WTC11 (cell line): ENCODE measurements around the gene ARL5A. TPM values are rescaled to one million over a fixed set of nuclear protein-coding genes. Genes with fewer than 3 reads are reported as not detected.

Experiments used
- ATAC-seq: fragments of 200-7000 bp; cut with Tn5 transposase; 2 replicates; pipeline ENCODE4 v1.10.0; 2021; ENCODE audit warnings: mild to moderate bottlenecking, moderate library complexity
- CTCF ChIA-PET: fragments of 300-600 bp; sonication (Branson Sonifier 250); formaldehyde crosslinking; loops from one replicate; lab custom pipeline; 2021; ENCODE audit warnings: antibody characterized with exemption; lab: Charles Lee
- POLR2A ChIA-PET: fragments of 350-600 bp; sonication (Branson Sonifier 250); formaldehyde crosslinking; loops from one replicate; lab custom pipeline; 2021; ENCODE audit warnings: antibody characterized with exemption; lab: Charles Lee
- DNase-seq: peaks from one replicate; pipeline ENCODE4 v3.0.0; 2021; ENCODE audit warnings: low spot score
- H3K27ac Mint-ChIP-seq: 2 replicates; pipeline ENCODE4 v1.8.0; 2021; ENCODE audit warnings: mixed read lengths
- H3K27me3 Mint-ChIP-seq: 2 replicates; pipeline ENCODE4 v1.8.0; 2021; ENCODE audit warnings: low read depth, mild to moderate bottlenecking, moderate library complexity, mixed read lengths
- H3K36me3 Mint-ChIP-seq: 2 replicates; pipeline ENCODE4 v1.8.0; 2021; ENCODE audit warnings: mixed read lengths
- H3K4me1 Mint-ChIP-seq: 2 replicates; pipeline ENCODE4 v1.8.0; 2022; ENCODE audit warnings: mixed read lengths
- H3K4me3 Mint-ChIP-seq: 2 replicates; pipeline ENCODE4 v1.8.0; 2021; ENCODE audit warnings: mild to moderate bottlenecking, moderate library complexity, mixed read lengths
- H3K9me3 Mint-ChIP-seq: 2 replicates; pipeline ENCODE4 v1.8.0; 2021; ENCODE audit warnings: mixed read lengths
- ATF1 ChIP-seq: sonication (generic); formaldehyde crosslinking; IDR thresholded peaks from 2 replicates; pipeline ENCODE4 v1.8.1; 2023; ENCODE audit warnings: mild to moderate bottlenecking, moderate library complexity, missing genetic modification reagents
- CREB1 ChIP-seq: sonication (generic); formaldehyde crosslinking; IDR thresholded peaks from 2 replicates; pipeline ENCODE4 v1.8.0; 2023; ENCODE audit warnings: mild to moderate bottlenecking, missing genetic modification reagents
- CREM ChIP-seq: sonication (generic); formaldehyde crosslinking; IDR thresholded peaks from 2 replicates; pipeline ENCODE4 v1.8.1; 2022; ENCODE audit warnings: mild to moderate bottlenecking, missing genetic modification reagents, moderate library complexity
- FOXJ3 ChIP-seq: sonication (generic); formaldehyde crosslinking; IDR thresholded peaks from 2 replicates; pipeline ENCODE4 v1.9.0; 2021; ENCODE audit warnings: missing genetic modification reagents, mild to moderate bottlenecking, borderline replicate concordance
- FOXK1 ChIP-seq: sonication (generic); formaldehyde crosslinking; IDR thresholded peaks from 2 replicates; pipeline ENCODE4 v1.8.0; 2022; ENCODE audit warnings: mild to moderate bottlenecking, moderate library complexity, missing genetic modification reagents
- GABPB1 ChIP-seq: sonication (generic); formaldehyde crosslinking; IDR thresholded peaks from 2 replicates; pipeline ENCODE4 v1.8.1; 2023; ENCODE audit warnings: mild to moderate bottlenecking, missing genetic modification reagents
- NFATC4 ChIP-seq: fragments of 250-450 bp; sonication (Bioruptor Pico); IDR thresholded peaks from 2 replicates; pipeline ENCODE4 v1.9.0; 2021; ENCODE audit warnings: mild to moderate bottlenecking
- NR1H2 ChIP-seq: sonication (generic); formaldehyde crosslinking; IDR thresholded peaks from 2 replicates; pipeline ENCODE4 v1.9.0; 2021; ENCODE audit warnings: mild to moderate bottlenecking, moderate library complexity, missing genetic modification reagents
- NR3C1 ChIP-seq: sonication (generic); formaldehyde crosslinking; conservative IDR thresholded peaks from 2 replicates; pipeline ENCODE4 v1.8.1; 2023; ENCODE audit warnings: low read depth, mild to moderate bottlenecking, missing genetic modification reagents
- OVOL2 ChIP-seq: fragments of 250-450 bp; sonication (Bioruptor Pico); IDR thresholded peaks from 2 replicates; pipeline ENCODE4 v1.9.0; 2021; ENCODE audit warnings: mild to moderate bottlenecking, borderline replicate concordance
- SOX15 ChIP-seq: fragments of 250-450 bp; sonication (Bioruptor Pico); IDR thresholded peaks from 2 replicates; pipeline ENCODE4 v1.9.0; 2021; ENCODE audit warnings: mild to moderate bottlenecking
- TP53 ChIP-seq: sonication (generic); formaldehyde crosslinking; IDR thresholded peaks from 2 replicates; pipeline ENCODE4 v1.8.1; 2023; ENCODE audit warnings: mild to moderate bottlenecking, missing genetic modification reagents
- ZBTB21 ChIP-seq: sonication (generic); formaldehyde crosslinking; IDR thresholded peaks from 2 replicates; pipeline ENCODE4 v1.8.1; 2023; ENCODE audit warnings: mild to moderate bottlenecking, missing genetic modification reagents, borderline replicate concordance
- ZNF416 ChIP-seq: fragments of 250-450 bp; sonication (Bioruptor Pico); IDR thresholded peaks from 2 replicates; pipeline ENCODE4 v1.9.0; 2021; ENCODE audit warnings: mild to moderate bottlenecking, inconsistent platforms
- total RNA-seq: library from RNA; stranded (reverse); gene quantifications from 3 replicates; pipeline ENCODE4 v1.2.3, GENCODE V29; 2021
- TF ChIP-seq, protein P1 (sequence below): sonication (generic); formaldehyde crosslinking; IDR thresholded peaks from 2 replicates; pipeline ENCODE4 v1.8.0; 2022; ENCODE audit warnings: mild to moderate bottlenecking, missing genetic modification reagents
- TF ChIP-seq, protein P2 (sequence below): sonication (generic); formaldehyde crosslinking; IDR thresholded peaks from 2 replicates; pipeline ENCODE4 v1.8.0; 2023; ENCODE audit warnings: mild to moderate bottlenecking, missing genetic modification reagents
- TF ChIP-seq, protein P3 (sequence below): fragments of 250-450 bp; sonication (Bioruptor Pico); IDR thresholded peaks from 2 replicates; pipeline ENCODE4 v1.9.0; 2021; ENCODE audit warnings: moderate library complexity, mild to moderate bottlenecking, inconsistent platforms, borderline replicate concordance
- TF ChIP-seq, protein P4 (sequence below): sonication (generic); formaldehyde crosslinking; IDR thresholded peaks from 2 replicates; pipeline ENCODE4 v1.8.1; 2023; ENCODE audit warnings: mild to moderate bottlenecking, moderate library complexity, missing genetic modification reagents
- TF ChIP-seq, protein P5 (sequence below): sonication (generic); formaldehyde crosslinking; conservative IDR thresholded peaks from 2 replicates; pipeline ENCODE4 v1.8.1; 2022; ENCODE audit warnings: mild to moderate bottlenecking, missing genetic modification reagents
- TF ChIP-seq, protein P6 (sequence below): sonication (generic); formaldehyde crosslinking; IDR thresholded peaks from 2 replicates; pipeline ENCODE4 v1.8.1; 2022; ENCODE audit warnings: low read depth, missing genetic modification reagents, borderline replicate concordance
- TF ChIP-seq, protein P7 (sequence below): fragments of 200-600 bp; IDR thresholded peaks from 2 replicates; pipeline ENCODE4 v1.8.0; 2022; ENCODE audit warnings: antibody characterized with exemption

ARL5A gene
- total RNA-seq, 1 experiment from 2014 or later, result 82.7 TPM

DNA sequence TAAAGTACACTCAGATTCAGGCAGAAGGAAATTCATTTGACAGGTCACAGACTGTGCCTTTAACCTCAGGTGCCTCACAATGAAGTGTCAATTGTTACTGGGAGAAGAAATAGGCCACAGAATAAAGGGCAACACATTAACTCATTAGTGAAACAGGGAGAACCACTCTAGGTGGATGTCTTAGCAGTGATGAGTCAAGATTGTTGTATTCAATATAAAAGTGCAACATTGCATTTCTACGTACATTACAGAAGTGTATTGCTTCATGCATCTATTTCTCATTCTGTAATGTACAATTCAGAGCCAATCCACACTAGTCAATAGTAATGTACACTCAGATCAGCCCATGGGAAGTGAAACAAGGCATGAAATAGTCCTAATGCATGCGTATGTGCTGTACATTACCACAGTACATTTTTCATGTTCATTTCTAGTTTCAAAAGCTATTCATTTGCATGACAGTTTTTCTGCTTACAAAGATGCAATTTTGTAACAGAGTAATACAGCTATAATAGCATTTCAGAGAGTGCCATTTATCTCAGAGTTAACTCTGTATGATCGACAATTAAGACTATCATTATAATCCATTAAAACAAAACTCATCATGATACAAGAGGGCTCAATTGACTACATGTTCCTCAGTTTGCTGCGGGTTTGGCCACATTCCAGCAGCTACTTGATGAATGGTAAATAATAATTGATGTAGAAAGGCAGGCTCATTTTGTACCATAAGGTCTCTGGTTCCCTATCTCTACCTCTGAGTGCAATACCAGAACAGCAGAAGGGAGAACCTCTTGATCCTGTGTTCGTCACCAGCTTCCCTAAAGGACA lies 12.2 kb upstream of the ARL5A start:
- H3K27ac Mint-ChIP-seq, result no peak overlapping the region
- H3K4me1 Mint-ChIP-seq, result no peaks in the 10 kb centered on the region
- DNase-seq (no peak), ATAC-seq (no peak)
- H3K9me3 Mint-ChIP-seq, result no peaks in the 10 kb centered on the region
- H3K36me3 Mint-ChIP-seq, result no peaks in the 10 kb centered on the region
- H3K4me3 Mint-ChIP-seq, result no peak overlapping the region
- H3K27me3 Mint-ChIP-seq, result no peaks in the 10 kb centered on the region
- ChIA-PET CTCF (interaction anchor here (0.7 kb wide), 1 partner anchor 24 kb away, joined by 3 read pairs; no protein-coding TSS in a partner anchor), POLR2A (no interaction called here)
- TF ChIP-seq NR1H2 (CRISPR knock-in tag), result no peak
- TF ChIP-seq ATF1 (CRISPR knock-in tag), result no peak
- TF ChIP-seq CREB1 (CRISPR knock-in tag), result no peak
- TF ChIP-seq, protein P1, sequence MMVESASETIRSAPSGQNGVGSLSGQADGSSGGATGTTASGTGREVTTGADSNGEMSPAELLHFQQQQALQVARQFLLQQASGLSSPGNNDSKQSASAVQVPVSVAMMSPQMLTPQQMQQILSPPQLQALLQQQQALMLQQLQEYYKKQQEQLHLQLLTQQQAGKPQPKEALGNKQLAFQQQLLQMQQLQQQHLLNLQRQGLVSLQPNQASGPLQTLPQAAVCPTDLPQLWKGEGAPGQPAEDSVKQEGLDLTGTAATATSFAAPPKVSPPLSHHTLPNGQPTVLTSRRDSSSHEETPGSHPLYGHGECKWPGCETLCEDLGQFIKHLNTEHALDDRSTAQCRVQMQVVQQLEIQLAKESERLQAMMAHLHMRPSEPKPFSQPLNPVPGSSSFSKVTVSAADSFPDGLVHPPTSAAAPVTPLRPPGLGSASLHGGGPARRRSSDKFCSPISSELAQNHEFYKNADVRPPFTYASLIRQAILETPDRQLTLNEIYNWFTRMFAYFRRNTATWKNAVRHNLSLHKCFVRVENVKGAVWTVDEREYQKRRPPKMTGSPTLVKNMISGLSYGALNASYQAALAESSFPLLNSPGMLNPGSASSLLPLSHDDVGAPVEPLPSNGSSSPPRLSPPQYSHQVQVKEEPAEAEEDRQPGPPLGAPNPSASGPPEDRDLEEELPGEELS (CRISPR knock-in tag), result no peak
- no peak for TF ChIP-seq FOXK1 (CRISPR knock-in tag)
- no peak for TF ChIP-seq NR3C1 (CRISPR knock-in tag)
- TF ChIP-seq, protein P2, sequence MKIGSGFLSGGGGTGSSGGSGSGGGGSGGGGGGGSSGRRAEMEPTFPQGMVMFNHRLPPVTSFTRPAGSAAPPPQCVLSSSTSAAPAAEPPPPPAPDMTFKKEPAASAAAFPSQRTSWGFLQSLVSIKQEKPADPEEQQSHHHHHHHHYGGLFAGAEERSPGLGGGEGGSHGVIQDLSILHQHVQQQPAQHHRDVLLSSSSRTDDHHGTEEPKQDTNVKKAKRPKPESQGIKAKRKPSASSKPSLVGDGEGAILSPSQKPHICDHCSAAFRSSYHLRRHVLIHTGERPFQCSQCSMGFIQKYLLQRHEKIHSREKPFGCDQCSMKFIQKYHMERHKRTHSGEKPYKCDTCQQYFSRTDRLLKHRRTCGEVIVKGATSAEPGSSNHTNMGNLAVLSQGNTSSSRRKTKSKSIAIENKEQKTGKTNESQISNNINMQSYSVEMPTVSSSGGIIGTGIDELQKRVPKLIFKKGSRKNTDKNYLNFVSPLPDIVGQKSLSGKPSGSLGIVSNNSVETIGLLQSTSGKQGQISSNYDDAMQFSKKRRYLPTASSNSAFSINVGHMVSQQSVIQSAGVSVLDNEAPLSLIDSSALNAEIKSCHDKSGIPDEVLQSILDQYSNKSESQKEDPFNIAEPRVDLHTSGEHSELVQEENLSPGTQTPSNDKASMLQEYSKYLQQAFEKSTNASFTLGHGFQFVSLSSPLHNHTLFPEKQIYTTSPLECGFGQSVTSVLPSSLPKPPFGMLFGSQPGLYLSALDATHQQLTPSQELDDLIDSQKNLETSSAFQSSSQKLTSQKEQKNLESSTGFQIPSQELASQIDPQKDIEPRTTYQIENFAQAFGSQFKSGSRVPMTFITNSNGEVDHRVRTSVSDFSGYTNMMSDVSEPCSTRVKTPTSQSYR, result no peak
- TF ChIP-seq NFATC4 (CRISPR knock-in tag), result no peak
- TF ChIP-seq SOX15 (CRISPR knock-in tag), result no peak
- TF ChIP-seq CREM (CRISPR knock-in tag), result no peak
- TF ChIP-seq ZBTB21 (CRISPR knock-in tag), result no peak

DNA sequence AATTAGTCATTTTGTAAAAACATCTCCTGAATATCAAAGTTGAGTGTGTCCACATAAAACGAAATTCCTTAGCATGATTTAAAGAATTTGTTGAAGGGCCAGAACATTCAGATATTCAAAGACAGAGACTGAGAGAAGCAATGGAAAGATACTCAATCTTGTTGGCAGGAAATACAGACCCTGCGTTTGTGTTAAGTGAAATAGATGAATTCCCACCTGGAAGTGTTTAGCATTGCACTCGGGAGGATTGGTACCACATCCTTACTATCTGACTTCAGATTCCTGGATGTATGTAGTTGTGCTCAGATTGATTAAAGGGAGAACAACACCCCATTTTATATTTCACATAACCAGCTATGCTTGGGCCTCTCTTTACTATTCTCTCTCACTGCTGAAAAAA lies 9.7 kb upstream of the ARL5A start:
- Mint-ChIP-seq H3K4me1 (no peaks in the 10 kb centered on the region), H3K9me3 (no peaks in the 10 kb centered on the region), H3K27ac (no peak overlapping the region), H3K4me3 (no peak overlapping the region), H3K27me3 (no peaks in the 10 kb centered on the region), H3K36me3 (no peaks in the 10 kb centered on the region)
- CTCF ChIA-PET, result interaction anchor here (0.7 kb wide), 1 partner anchor 110 kb away, joined by 4 read pairs; no protein-coding TSS in a partner anchor
- DNase-seq (no peak), ATAC-seq (no peak)
- POLR2A ChIA-PET, result no interaction called here
- TF ChIP-seq, protein P3, sequence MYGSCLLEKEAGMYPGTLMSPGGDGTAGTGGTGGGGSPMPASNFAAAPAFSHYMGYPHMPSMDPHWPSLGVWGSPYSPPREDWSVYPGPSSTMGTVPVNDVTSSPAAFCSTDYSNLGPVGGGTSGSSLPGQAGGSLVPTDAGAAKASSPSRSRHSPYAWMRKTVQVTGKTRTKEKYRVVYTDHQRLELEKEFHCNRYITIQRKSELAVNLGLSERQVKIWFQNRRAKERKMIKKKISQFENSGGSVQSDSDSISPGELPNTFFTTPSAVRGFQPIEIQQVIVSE, result no peak
- TF ChIP-seq, protein P4, sequence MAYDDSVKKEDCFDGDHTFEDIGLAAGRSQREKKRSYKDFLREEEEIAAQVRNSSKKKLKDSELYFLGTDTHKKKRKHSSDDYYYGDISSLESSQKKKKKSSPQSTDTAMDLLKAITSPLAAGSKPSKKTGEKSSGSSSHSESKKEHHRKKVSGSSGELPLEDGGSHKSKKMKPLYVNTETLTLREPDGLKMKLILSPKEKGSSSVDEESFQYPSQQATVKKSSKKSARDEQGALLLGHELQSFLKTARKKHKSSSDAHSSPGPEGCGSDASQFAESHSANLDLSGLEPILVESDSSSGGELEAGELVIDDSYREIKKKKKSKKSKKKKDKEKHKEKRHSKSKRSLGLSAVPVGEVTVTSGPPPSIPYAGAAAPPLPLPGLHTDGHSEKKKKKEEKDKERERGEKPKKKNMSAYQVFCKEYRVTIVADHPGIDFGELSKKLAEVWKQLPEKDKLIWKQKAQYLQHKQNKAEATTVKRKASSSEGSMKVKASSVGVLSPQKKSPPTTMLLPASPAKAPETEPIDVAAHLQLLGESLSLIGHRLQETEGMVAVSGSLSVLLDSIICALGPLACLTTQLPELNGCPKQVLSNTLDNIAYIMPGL (CRISPR knock-in tag), result no peak
- TF ChIP-seq GABPB1, result no peak
- TF ChIP-seq FOXJ3 (CRISPR knock-in tag), result no peak
- TF ChIP-seq, protein P5, sequence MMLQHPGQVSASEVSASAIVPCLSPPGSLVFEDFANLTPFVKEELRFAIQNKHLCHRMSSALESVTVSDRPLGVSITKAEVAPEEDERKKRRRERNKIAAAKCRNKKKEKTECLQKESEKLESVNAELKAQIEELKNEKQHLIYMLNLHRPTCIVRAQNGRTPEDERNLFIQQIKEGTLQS (CRISPR knock-in tag), result no peak
- TF ChIP-seq, protein P6, sequence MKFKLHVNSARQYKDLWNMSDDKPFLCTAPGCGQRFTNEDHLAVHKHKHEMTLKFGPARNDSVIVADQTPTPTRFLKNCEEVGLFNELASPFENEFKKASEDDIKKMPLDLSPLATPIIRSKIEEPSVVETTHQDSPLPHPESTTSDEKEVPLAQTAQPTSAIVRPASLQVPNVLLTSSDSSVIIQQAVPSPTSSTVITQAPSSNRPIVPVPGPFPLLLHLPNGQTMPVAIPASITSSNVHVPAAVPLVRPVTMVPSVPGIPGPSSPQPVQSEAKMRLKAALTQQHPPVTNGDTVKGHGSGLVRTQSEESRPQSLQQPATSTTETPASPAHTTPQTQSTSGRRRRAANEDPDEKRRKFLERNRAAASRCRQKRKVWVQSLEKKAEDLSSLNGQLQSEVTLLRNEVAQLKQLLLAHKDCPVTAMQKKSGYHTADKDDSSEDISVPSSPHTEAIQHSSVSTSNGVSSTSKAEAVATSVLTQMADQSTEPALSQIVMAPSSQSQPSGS (CRISPR knock-in tag), result no peak
- no peak for TF ChIP-seq TP53 (CRISPR knock-in tag)
- TF ChIP-seq SOX15 (CRISPR knock-in tag), result no peak
- TF ChIP-seq OVOL2 (CRISPR knock-in tag), result no peak
- TF ChIP-seq, protein P7, sequence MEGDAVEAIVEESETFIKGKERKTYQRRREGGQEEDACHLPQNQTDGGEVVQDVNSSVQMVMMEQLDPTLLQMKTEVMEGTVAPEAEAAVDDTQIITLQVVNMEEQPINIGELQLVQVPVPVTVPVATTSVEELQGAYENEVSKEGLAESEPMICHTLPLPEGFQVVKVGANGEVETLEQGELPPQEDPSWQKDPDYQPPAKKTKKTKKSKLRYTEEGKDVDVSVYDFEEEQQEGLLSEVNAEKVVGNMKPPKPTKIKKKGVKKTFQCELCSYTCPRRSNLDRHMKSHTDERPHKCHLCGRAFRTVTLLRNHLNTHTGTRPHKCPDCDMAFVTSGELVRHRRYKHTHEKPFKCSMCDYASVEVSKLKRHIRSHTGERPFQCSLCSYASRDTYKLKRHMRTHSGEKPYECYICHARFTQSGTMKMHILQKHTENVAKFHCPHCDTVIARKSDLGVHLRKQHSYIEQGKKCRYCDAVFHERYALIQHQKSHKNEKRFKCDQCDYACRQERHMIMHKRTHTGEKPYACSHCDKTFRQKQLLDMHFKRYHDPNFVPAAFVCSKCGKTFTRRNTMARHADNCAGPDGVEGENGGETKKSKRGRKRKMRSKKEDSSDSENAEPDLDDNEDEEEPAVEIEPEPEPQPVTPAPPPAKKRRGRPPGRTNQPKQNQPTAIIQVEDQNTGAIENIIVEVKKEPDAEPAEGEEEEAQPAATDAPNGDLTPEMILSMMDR, result no peak
- no peak for TF ChIP-seq ZNF416 (CRISPR knock-in tag)
